ENCODE results near the gene VPS8. TPM values are rescaled to one million over a fixed set of nuclear protein-coding genes. Genes with fewer than 3 reads are reported as not detected.
"Not testable (repeated sequence)": the region's sequence is repeated elsewhere in the genome, so short reads cannot be mapped to it uniquely, and the experiment has no call there.

VPS8 gene
- polyA plus RNA-seq, 2 of the 4 experiments (the other 2 are of a cell fraction): 10.3 to 30.1 TPM

- Histone ChIP-seq H3K4me1 (no peaks in the 10 kb centered on the region), H3K4me2 (no peak overlapping the region), H3K27ac (no peak overlapping the region), H3K4me3 (no peak overlapping the region), H3K9me3 (no peaks in the 10 kb centered on the region)
- CTCF ChIA-PET: interaction anchor here (1.0 kb wide), 1 partner anchor 12 kb away, joined by 3 read pairs; no protein-coding TSS in a partner anchor
- FAIRE-seq (no peak), ATAC-seq (no peak), DNase-seq (ENCODE audit: low read depth in 1 of 2, low spot score in 1 of 2) (no peak)
- POLR2A ChIA-PET: no interaction called here
- TF ChIP-seq HMGXB4 (CRISPR knock-in tag; IDR thresholded peaks at IDR 0.05; ENCODE audit: borderline replicate concordance) (no peak), USF2 (IDR thresholded peaks at IDR 0.05) (no peak), REST (IDR thresholded peaks at IDR 0.05) (no peak), FOXS1 (CRISPR knock-in tag; IDR thresholded peaks at IDR 0.05) (no peak), E2F6 (IDR thresholded peaks at IDR 0.05; ENCODE audit: borderline replicate concordance, low read depth) (no peak), ZFP36 (IDR thresholded peaks at IDR 0.05; ENCODE audit: borderline replicate concordance, partially characterized antibody) (no peak), CTCF (IDR thresholded peaks at IDR 0.05) (no peak), HOXB5 (CRISPR knock-in tag; IDR thresholded peaks at IDR 0.05) (no peak), CBX2 (IDR thresholded peaks at IDR 0.05; ENCODE audit: borderline replicate concordance, low read depth) (no peak)
- 83% methylated on average over 3 of the region's 3 CpGs for WGBS (ENCODE audit: missing lambda C conversion rate)
Observed at GRCh38 chr3:185009650-185010049, 197.7 kb downstream of the VPS8 start.

GRCh38 chr3:185017584-185017983 is 205.6 kb downstream of the VPS8 start:
- H3K4me2 ChIP-seq; H3K9me3 ChIP-seq; H3K4me1 ChIP-seq; DNase-seq (ENCODE audit: low read depth in 1 of 2, low spot score in 1 of 2); H3K4me3 ChIP-seq; ATAC-seq; H3K27ac ChIP-seq; POLR2A ChIA-PET; FAIRE-seq: not testable (repeated sequence)
- WGBS (ENCODE audit: missing lambda C conversion rate): 89% methylated on average over 9 of the region's 12 CpGs
- CTCF ChIA-PET: interaction anchor here (1.2 kb wide), 1 partner anchor 25 kb away, joined by 4 read pairs; no protein-coding TSS in a partner anchor

- POLR2A ChIA-PET; H3K4me3 ChIP-seq; H3K4me1 ChIP-seq; DNase-seq (ENCODE audit: low read depth in 1 of 2, low spot score in 1 of 2); H3K9me3 ChIP-seq; ATAC-seq; FAIRE-seq; H3K27ac ChIP-seq; H3K4me2 ChIP-seq: not testable (repeated sequence)
- 90% methylated on average over 6 of the region's 6 CpGs for WGBS (ENCODE audit: missing lambda C conversion rate)
- CTCF ChIA-PET: interaction anchor here (1.2 kb wide), 1 partner anchor 25 kb away, joined by 4 read pairs; no protein-coding TSS in a partner anchor
Observed at GRCh38 chr3:185017996-185018395, 206.0 kb downstream of the VPS8 start.

All from A549 (cell line).